PC-3 (cell line): ENCODE data around the gene NUDT15.
"Not testable (repeated sequence)": the region's sequence is repeated elsewhere in the genome, so short reads cannot be mapped to it uniquely, and the experiment has no call there.

ENCODE experiments used
- EZH2phosphoT487 ChIP-seq: fragments of 300-600 bp; sonication (generic); IDR thresholded peaks from 2 replicates; pipeline ENCODE4 v1.6.1; 2018; ENCODE audit warnings: mild to moderate bottlenecking, antibody characterized with exemption, low read length, borderline replicate concordance
- TF ChIP-seq, protein P1 (sequence below): fragments of 300-600 bp; sonication (generic); conservative IDR thresholded peaks from 2 replicates; pipeline ENCODE4 v1.5.1; 2017; ENCODE audit warnings: antibody characterized with exemption, low read depth, mild to moderate bottlenecking, low read length

DNA sequence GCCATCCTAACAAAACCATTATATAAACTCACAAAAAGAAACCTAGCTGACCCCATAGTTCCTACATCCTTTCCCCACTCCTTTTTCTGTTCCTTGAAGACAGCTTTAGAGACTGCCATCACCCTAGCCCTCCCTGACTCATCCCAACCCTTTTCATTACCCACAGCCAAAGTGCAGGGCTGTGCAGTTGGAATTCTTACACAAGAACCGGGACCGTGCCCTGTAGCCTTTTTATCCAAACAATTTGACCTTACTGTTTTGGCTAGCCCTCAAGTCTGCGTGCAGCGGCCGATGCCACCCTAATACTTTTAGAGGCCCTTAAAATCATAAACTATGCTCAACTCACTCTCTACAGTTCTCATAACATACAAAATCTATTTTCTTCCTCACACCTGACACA is 22.4 kb downstream of the NUDT15 start:
- TF ChIP-seq, protein P1, sequence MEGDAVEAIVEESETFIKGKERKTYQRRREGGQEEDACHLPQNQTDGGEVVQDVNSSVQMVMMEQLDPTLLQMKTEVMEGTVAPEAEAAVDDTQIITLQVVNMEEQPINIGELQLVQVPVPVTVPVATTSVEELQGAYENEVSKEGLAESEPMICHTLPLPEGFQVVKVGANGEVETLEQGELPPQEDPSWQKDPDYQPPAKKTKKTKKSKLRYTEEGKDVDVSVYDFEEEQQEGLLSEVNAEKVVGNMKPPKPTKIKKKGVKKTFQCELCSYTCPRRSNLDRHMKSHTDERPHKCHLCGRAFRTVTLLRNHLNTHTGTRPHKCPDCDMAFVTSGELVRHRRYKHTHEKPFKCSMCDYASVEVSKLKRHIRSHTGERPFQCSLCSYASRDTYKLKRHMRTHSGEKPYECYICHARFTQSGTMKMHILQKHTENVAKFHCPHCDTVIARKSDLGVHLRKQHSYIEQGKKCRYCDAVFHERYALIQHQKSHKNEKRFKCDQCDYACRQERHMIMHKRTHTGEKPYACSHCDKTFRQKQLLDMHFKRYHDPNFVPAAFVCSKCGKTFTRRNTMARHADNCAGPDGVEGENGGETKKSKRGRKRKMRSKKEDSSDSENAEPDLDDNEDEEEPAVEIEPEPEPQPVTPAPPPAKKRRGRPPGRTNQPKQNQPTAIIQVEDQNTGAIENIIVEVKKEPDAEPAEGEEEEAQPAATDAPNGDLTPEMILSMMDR = not testable (repeated sequence)
- TF ChIP-seq EZH2phosphoT487 = not testable (repeated sequence)
